ENCODE measurements around the gene DUSP15. TPM values are rescaled to one million over a fixed set of nuclear protein-coding genes. Genes with fewer than 3 reads are reported as not detected.

Gene DUSP15
- total RNA-seq, 2 donors from 2014 or later, result 3.8 to 7.2 TPM

GRCh38 chr20:31836853-31837608, 33.3 kb downstream of the DUSP15 start:
- Histone ChIP-seq H3K9me3 (ENCODE audit: control insufficient read depth, low read length) (no peaks in the 10 kb centered on the region), H3K27ac (ENCODE audit: low read depth, low read length) (peak overlapping the region; percentile 56), H3K4me3 (ENCODE audit: low read length) (no peak overlapping the region), H3K36me3 (ENCODE audit: control insufficient read depth, insufficient read depth, low read length) (no peaks in the 10 kb centered on the region), H3K4me1 (ENCODE audit: control insufficient read depth, insufficient read depth, low read length) (peaks cover 5% of the 10 kb centered on the region), H3K9ac (ENCODE audit: extremely low read depth, low read length, poor library complexity, severe bottlenecking) (no peak overlapping the region), H3K27me3 (ENCODE audit: control insufficient read depth, insufficient read depth, low read length, poor library complexity, severe bottlenecking) (no peaks in the 10 kb centered on the region)
- Mint-ChIP-seq H3K9me3 (no peaks in the 10 kb centered on the region), H3K36me3 (ENCODE audit: low read depth) (no peaks in the 10 kb centered on the region), H3K27me3 (ENCODE audit: insufficient read depth) (no peaks in the 10 kb centered on the region), H3K27ac (peak overlapping the region; percentile 27), H3K4me3 (no peak overlapping the region), H3K4me1 (peaks cover 11% of the 10 kb centered on the region)
- 85 to 87% methylated on average over 3 to 5 of the region's 5 CpGs for WGBS, 2 experiments (ENCODE audit: insufficient coverage in 1 of 2, insufficient read length in 1 of 2)
- TF ChIP-seq CTCF (conservative IDR thresholded peaks at IDR 0.05), result no peak
- DNase-seq, result no peak

- WGBS, 2 experiments (ENCODE audit: insufficient coverage in 1 of 2, insufficient read length in 1 of 2), result 82 to 100% methylated on average over 2 to 14 of the region's 14 CpGs
- peaks cover 11% of the 10 kb centered on the region for H3K4me1 Mint-ChIP-seq
- no peaks in the 10 kb centered on the region for H3K36me3 Mint-ChIP-seq (ENCODE audit: low read depth)
- H3K9me3 ChIP-seq (ENCODE audit: control insufficient read depth, low read length), result no peaks in the 10 kb centered on the region
- H3K4me3 Mint-ChIP-seq, result no peak overlapping the region
- no peak overlapping the region for H3K27ac Mint-ChIP-seq
- no peaks in the 10 kb centered on the region for H3K36me3 ChIP-seq (ENCODE audit: control insufficient read depth, insufficient read depth, low read length)
- no peak overlapping the region for H3K9ac ChIP-seq (ENCODE audit: extremely low read depth, low read length, poor library complexity, severe bottlenecking)
- no peak overlapping the region for H3K4me3 ChIP-seq (ENCODE audit: low read length)
- no peaks in the 10 kb centered on the region for H3K27me3 ChIP-seq (ENCODE audit: control insufficient read depth, insufficient read depth, low read length, poor library complexity, severe bottlenecking)
- TF ChIP-seq CTCF (conservative IDR thresholded peaks at IDR 0.05), result no peak
- no peak for DNase-seq
- no peaks in the 10 kb centered on the region for H3K9me3 Mint-ChIP-seq
- no peaks in the 10 kb centered on the region for H3K27me3 Mint-ChIP-seq (ENCODE audit: insufficient read depth)
- peaks cover 4% of the 10 kb centered on the region for H3K4me1 ChIP-seq (ENCODE audit: control insufficient read depth, insufficient read depth, low read length)
- peak overlapping the region; percentile 38 for H3K27ac ChIP-seq (ENCODE audit: low read depth, low read length)
Measured at GRCh38 chr20:31835977-31836852, 34.1 kb downstream of the DUSP15 start.

- Mint-ChIP-seq H3K4me3 (no peak overlapping the region), H3K9me3 (no peaks in the 10 kb centered on the region), H3K36me3 (ENCODE audit: low read depth) (no peaks in the 10 kb centered on the region), H3K27me3 (ENCODE audit: insufficient read depth) (no peaks in the 10 kb centered on the region), H3K4me1 (peaks cover 6% of the 10 kb centered on the region), H3K27ac (no peak overlapping the region)
- WGBS, 2 experiments (ENCODE audit: insufficient coverage in 1 of 2, insufficient read length in 1 of 2), result 88 to 91% methylated on average over 7 to 9 of the region's 9 CpGs
- Histone ChIP-seq H3K4me3 (ENCODE audit: low read length) (no peak overlapping the region), H3K36me3 (ENCODE audit: control insufficient read depth, insufficient read depth, low read length) (no peaks in the 10 kb centered on the region), H3K27me3 (ENCODE audit: control insufficient read depth, insufficient read depth, low read length, poor library complexity, severe bottlenecking) (no peaks in the 10 kb centered on the region), H3K9ac (ENCODE audit: extremely low read depth, low read length, poor library complexity, severe bottlenecking) (no peak overlapping the region), H3K9me3 (ENCODE audit: control insufficient read depth, low read length) (no peaks in the 10 kb centered on the region), H3K4me1 (ENCODE audit: control insufficient read depth, insufficient read depth, low read length) (no peaks in the 10 kb centered on the region), H3K27ac (ENCODE audit: low read depth, low read length) (no peak overlapping the region)
- TF ChIP-seq CTCF (conservative IDR thresholded peaks at IDR 0.05), result no peak
- DNase-seq, result no peak
Measured at GRCh38 chr20:31835554-31835953, 34.8 kb downstream of the DUSP15 start.

All from endodermal cell (in vitro differentiated cells).